GM18868 (cell line): Measurements from ENCODE around the gene ANKRD39.
A peak's percentile ranks its signal among the peaks of the same experiment; 100 is the strongest.
"Not testable (repeated sequence)": the region's sequence is repeated elsewhere in the genome, so short reads cannot be mapped to it uniquely, and the experiment has no call there.

Source experiments
- ATAC-seq: cut with Tn5 transposase; IDR thresholded peaks from one replicate; pipeline ENCODE4 v1.9.1; 2021; ENCODE audit warnings: mild to moderate bottlenecking, moderate library complexity; ENCODE audit not compliant: unreplicated experiment

The ANKRD39 gene

DNA sequence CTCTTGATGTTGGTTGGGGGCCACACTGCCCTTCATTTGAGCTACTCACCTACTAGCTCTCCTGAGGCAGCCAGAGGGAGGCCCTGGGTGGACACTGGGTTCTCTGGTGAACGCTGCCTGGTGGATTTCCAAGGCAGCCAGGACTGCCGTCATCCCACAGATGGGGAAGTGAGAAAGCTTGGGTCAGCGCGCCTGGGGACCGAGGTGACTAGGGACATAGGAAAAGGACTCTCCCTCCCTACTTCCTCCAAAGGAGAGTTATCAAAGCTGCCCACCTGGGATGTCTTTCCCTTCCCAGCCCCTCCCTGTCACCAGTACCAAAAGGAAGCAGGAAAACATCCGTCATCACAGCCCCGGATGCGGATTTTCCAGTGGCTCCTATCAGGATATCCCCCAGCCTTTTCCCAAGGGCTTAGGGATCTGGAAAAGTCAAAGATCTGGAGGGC is 15.9 kb upstream of the ANKRD39 start:
- ATAC-seq, result no peak

DNA sequence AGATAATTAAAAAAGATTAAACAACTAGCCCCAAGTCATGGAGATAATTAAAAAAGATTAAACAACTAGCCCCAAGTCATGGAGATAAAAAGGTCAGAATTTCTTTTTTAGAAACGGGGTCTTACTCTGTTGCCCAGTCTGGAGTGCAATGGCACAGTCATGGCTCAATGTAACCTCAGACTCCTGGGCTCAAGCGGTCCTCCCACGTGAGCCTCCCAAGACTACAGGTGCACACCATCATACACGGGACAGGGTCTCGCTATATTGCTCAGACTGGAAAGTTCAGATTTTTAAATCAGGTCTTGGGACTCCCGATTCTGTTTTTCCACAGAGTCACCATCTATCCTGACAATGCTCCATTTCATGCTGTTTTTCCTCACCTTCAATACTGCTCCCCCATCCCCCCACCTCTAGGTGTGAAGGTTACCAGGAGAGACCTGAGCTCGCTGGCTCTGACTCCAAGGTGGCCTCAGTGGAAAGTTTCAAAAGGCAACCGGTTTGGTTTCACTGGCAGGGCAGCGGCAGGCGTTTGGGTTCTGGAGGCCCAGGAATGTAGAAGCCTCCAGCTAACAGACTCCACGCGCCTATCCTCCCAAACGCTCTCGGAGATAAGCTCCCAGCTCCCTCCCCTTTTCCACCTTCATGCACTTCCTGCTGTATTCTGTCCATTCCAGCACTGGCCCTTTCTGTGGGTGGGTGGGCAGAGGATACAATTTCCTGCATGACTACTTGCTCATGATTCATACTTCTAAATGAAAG is 15.0 kb upstream of the ANKRD39 start:
- no peak for ATAC-seq

DNA sequence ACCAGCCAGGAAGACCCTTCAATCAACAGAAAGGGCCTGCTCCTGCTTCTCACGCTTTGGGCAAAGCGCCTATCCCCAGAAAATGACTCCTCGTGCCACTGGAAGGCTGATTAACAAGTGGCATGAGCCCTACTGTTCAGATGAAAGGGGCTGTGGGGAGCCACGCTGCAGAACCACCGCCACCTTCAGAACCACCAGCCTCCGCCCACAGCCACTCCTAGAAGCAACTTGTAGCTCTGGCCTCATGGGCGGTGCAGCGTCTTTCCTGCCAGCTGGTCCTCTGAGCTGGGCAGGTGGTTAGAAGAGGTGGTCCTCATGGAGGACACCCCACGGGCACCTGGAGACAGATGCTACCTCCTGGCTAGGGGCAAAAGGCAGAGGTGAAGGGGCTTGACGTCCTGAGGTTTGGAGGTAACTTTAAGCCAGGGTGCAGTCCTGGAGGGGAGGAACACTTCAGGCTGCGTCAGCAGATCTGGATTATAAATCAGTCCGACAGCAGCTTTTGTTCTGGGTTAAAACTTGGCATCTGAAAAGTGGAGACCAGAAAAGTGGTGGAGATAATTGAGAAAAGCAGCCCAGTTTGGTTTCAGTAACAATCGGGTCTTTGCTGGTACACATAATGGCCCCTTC is 12.9 kb upstream of the ANKRD39 start:
- ATAC-seq, result no peak

DNA sequence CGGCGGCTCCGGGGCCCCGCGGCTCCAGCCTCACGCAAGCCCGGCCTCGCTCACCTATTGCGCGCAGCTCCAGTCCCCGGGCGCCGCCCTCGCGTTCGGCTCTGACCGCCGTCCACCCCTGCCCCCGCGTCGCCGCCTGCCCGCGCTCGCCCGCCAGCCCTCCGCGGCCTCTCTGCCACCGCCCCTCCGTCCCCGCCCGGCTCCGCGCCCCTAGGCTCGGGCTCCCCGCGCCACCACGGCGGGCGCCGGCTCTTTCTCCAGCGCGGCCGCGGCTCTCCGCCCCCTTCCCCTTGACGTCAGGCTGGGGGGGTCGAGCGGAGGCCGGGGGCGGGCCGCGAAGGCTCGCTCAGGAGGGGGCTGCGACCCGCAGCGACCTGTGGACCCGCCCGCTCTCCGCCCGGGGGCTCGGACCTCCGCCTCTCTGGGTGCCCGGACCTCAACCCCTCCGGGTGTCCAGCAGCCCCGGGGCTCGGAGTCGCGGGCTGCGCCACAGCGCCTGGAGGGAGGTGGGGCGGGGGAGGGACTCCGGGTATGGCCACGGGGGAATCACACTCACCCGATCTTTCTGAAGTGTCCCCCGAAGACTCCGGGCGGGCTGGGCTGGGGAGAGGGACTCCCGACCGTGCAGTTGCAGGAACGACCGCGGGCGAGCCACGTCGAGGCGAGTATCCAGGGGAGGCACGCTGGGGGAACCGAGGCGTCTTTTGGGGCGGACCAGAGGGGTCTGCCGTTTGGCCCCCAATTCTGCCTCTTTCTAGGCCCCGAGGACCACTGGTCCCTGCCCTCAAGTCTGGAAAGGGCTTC is 12.2 kb upstream of the ANKRD39 start, which contains the start of gene SEMA4C:
TSS of gene SEMA4C (minus strand) at position 259 of the 804 bp plus-strand sequence. CDS start 2,194 bp downstream, outside the sequence.
- ATAC-seq, result no peak

DNA sequence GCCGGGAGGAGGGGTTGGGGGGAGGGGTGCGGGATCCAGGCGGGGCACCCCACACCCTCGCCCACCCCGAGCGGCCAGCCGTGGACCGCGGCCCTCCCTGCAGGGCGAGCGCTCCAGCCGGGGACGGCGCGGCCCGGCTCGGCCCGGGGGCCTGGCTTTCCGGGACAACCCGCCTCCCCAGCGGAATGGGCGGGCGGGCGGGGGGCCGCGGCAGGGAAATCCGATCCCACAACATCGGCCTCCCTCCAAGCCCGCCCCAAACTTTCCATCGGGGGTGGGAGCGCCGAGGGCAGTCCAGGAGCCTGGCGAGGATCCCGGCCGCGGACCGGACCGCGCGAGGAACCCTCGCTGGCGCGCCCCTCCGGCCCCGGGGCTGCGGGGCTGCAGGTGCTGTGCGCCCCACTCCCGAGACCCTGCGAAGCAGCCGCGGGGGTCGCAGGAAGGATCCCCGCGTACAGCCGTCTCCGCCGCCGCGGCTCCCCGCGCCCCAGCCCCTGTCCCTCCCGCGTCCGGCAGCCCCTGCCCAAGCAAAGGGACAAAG is 11.5 kb upstream of the ANKRD39 start:
- ATAC-seq, result peak; percentile 9

DNA sequence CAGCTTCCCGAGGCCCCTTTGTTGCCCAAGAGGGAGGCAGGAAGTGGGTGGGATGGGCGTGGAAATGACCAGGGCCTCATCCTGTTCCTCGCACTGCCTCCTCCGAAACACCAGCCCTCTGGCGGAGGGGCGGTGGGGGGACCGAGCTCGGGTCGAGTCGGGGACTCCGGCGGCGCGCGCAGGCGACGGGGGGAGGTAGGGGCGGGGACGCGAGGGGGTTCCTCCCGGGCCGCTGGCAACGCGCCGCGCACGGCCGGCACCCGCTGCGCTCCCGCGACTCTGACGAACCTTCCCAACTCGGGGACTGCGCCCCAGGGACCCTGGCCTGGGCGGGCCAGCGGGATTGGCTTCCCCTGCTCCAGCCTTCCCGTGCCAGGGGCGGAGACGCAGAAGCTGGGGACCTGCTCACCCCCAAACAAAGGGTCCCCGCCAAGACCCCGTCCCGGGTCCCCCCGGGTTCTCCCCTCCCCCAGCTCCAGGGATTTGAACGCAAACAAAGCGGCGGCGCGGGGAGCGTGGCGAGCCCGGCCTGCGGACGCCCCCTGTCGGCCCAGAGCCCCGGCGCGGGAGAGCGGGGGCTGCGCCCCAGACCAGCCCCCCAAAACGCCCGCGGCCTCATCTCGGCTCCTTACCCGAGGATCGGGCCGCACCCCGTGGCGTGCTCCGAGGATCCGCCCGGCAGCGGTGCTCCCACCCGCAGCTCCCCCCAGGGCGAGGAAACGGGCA is 10.9 kb upstream of the ANKRD39 start:
- ATAC-seq, result peak; percentile 40

DNA sequence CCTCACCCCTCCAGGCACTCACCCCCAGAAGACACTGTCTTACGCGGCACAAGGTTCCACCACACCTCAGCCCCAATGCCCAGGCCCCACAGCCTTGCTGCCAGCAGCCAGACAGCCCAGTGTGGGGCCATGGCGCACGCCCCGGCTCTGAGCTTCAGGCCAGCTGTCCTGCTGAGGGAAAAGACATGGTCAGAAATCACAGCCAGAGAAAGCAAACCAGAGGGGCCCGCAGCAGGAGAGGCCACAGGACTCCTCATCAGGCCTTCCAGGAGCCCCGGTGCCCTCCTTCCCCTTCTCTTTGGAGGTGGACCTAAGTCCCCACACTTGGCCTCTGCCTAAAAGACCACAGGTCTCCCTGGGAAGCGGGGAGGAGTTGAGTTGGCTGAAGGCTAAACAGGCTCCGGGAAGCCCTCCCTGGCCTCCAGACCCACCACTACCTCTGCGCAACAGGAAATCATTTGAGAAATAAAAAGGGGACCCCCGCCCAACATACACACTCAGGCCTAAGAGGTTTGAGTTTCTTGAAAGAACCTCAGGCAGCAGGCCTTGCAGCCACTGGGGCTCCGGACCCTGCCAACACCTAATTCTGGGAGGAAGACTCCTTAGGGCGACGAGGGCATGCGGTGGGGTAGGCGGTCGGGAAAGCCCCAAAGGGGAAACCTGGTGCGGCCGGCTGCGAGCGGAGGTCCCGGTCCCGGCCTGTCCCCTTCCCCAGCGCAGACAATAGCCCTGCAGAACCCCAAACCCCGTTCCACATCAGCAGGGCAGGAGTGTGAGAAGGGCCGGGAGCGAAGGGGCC is 10.1 kb upstream of the ANKRD39 start:
- ATAC-seq, result peak; percentile 21

DNA sequence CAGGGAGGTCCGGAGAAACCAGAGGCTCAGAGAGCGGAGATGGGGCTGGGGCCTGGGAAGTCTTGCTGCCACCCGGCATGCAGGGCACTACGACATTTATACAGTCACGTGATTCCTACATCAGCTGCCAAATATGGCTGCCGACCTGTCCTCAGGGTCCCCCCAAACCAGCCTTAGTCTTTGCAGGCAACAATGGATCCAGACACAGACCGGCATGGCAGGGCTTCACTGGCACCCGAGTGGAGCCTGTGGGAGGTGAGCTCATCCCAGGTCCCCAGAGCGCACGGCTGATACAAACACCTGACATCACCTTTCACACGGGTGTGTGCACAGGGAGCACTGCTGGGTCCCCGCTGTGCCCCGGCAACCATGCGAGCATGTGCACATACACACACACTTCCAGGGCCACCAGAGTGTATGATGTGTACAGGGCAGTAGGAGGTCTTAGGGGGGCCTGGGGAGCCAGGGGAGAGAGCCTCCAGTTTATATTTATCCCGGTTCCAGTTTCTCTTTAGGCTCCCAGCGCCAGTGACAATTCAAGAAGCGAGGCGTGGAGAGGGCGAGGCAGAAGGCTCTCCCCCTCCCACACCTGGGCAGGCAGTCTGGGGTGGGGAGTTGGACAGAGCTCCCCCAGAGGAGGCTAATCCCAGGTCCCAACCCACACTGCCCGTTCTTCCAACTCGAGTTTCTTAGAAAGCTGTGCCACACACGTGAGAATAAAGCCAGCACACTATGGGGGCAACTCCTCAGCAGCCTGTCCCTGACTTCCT is 9.4 kb upstream of the ANKRD39 start:
- no peak for ATAC-seq

DNA sequence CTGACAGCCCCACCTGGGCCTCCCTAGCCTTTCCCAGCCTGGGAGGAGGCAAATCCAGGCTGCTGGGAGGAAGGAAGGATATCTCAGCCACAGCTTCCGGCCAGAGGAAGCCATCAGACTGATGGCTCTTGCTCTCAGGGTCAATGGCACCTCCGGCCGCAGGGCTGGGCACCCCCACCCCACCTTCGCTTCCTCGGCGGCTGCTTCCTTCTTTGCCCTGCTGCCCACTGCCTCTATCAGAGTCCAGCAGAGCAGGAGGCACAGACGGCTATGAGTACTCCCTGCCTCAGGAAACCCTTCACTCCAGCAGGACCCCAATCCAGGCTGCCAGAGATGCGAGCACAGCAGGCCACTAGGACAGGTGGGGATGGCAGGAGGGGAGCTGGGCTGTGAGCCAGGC is 8.8 kb upstream of the ANKRD39 start:
- ATAC-seq, result no peak

DNA sequence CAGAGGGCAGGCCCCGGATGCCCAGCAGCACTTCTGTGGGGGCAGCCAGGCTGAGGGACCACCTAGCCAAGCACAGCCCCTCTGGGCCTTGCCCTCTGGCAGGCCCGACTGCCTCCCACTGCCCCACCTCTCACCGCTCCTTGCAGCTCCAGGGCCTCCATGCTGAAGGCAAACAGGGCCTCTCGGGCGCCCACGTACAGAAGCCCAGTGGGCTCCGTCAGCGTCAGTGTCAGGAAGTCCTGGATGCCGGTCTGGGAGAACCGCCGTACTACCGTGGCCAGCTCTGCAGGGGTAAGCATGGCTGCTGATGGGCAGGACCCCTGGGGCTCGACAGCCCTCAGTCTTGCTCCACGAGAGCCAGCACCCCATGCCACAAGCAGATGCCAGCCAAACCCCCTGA is 8.3 kb upstream of the ANKRD39 start:
- ATAC-seq, result no peak

DNA sequence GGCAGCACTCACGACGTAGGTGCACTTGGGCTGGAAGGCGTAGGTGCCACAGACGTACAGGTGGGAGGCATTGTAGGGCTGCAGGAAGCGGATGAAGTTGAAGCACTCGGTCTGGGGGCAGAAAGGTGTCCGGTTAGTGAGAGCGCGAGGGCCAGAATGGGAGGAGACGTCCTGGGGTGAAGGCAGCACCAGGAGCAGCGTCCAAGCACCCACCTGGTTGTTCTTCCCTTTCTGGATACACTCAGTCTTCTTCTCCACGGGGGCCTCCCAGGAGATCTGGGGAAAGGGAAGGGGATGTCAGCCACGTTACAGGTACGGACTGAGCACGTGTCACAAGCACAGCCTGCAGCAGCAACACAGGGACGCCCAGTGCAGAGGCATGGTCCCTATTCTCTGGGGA is 7.8 kb upstream of the ANKRD39 start:
- no peak for ATAC-seq

DNA sequence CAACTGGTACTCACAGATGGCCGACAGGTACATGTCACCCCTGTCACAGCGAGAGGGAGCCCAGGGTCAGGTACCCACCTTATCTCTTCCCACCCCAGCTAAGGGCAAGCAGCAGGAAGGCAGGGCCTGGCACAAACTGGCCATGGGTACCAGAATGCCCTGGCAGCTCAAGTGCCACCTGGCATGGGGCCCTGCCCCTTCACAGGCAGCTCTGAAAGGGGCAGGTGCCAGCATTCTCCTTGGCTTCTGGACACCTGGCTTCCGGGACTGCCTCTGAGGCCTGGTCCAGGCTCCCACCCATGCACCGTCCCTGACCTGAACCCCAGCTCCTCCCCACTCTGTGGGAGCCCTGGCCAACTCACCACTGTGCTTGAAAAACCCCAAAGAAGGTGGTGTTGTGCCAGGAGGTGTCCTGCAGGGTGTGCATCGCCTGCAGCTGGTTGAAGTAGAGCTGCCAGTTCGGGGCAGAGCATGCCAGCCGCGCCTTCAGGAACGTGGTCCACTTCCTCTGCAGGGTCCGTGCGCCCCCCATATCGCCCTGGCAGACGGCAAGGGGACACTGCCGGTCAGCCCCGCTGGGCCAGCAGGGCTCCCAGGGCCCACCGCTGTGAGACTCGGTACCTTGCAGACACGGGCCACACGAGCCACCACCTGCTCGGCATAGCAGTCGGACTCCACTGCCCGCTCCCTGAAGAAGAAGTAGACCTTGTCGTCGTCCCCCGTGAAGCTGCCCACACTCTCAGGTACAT is 6.7 kb upstream of the ANKRD39 start:
- no peak for ATAC-seq

DNA sequence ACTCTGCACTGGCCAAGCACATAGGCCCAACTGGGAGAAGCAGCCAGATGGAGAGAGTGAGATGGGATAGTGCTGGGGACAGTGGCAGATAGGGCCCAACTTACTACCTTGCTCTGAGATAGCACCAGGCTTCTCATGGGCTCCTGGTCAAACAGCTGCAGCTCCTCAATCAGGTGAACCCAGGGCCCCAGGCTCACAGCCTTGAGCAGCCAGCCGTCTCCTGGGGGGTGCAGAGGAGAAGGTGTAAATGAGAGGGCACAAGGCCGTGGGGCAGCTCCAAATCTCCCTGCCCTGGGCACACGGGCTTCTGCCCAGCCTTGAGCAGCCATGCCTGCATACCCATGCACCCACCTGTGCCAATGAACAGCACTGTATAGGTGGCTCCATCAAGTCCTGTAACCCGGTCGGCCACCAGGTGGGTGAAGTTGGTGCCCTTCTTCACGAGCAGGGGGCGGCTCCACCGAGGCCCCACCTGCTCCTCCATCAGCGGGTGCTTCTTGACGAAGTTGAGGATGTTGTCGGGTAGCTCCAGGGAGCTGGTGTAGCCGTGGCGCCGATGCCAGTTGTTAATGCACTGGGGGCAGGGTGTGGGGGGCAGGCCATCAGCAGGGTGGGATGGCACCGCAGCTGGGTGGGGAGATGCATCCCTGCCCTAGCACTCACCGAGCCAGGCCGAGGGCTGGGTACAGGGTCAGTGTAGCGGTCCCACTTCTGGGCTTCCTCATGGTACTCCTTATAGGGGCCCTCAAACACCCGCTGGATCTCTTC is 5.9 kb upstream of the ANKRD39 start:
- no peak for ATAC-seq

DNA sequence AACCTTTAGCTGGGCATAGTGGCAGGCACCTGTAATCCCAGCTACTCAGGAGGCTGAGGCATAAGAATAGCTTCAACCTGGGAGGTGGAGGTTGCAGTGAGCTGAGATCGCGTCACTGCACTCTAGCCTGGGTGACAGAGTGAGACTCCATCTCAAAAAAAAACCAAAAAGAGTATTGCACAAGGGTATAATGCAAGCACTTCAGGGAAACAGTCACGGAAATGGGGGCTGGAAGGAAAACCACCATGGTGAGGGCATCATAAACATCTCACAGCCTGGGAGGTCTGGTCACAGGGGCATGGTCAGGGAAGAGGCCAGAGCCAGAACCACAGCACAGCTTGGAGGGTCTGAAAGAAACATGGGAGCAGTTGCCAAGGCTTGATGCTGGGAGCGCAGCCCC is 5.2 kb upstream of the ANKRD39 start:
- not testable (repeated sequence) for ATAC-seq

DNA sequence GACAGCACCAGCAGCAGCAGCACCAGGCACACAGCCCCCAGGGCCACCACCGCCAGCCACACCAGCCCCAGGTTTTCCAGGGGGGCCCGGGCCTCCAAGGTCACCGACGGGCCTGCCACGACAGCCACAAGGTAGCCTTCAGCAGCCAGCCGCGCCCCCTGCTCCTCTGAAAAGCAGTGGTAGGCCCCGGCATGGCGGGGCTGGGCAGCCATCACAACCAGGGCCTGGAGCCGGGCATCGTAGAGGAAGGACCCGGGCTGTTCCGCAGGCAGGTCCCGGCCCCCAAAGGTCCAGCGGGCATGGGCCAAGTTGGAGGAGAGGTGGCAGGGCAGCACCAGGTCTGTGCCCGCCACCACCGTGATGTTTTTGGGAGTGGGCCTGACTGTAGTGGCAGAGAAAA is 3.3 kb upstream of the ANKRD39 start:
- ATAC-seq, result no peak

DNA sequence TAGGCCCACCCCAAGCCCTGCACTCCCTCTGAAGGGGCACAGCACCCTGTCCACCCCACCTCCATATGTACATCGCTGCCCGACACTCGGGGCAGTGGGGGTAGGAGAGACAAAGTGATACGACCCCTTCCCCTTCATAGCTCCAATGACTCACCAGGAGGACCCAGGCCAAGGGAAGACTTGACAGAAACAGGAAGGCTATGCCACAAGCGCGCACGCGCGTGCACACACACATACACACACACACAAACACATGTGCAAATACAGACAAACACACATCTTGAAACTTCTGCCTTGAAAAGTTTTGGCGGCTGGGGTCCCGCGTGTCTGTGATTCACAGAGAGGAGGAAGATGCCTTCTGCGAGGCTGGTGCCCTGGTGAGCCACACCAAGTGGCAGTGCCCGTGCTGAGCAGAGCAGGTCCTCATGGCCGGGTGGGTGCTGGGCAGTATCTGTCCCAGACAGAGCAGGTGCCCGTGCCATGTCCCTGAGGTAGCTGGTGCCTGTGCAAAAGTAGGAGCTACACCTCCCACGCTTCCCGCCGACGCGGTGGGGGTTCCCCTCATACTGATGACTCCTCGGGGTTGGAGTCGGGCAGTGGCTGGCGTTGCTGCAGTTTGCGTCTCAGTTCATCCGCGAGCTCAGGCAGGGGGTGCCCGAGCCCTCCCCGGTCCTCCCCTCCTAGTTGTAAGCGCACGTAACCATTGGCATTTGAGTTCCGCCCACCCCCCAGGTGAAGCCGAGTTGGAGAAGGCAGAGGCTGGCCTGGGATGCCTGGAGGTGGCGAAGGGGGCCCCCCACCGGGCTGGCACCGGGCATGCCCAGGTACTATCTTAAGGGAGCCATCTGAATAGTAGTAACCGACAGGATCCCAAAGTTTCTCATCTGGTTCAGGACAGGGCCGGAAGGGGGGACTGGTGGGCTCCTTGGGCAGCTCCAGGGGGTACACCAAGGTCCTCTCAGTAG is 2.5 kb upstream of the ANKRD39 start:
- ATAC-seq, result no peak

DNA sequence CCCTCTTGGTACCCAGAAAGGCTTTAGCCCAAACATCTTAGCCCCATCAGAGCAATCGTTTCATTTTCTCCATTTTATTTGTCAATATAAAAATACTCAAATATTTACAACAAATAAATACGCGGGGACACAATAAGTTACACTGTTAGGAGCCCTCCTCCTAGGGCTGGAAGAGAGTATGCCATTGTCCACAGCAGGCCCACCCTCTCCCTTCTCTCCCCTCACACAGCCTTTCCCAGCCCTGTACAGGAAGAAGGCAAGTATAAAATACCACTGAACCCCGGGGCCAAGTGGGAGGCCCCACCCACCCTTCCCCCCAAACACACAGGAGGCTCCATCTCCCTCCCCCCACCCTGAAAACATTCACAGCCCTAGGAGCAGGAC is 1.9 kb upstream of the ANKRD39 start:
- no peak for ATAC-seq
